ENCODE measurements around the gene SYNPO2.

Gene SYNPO2

DNA sequence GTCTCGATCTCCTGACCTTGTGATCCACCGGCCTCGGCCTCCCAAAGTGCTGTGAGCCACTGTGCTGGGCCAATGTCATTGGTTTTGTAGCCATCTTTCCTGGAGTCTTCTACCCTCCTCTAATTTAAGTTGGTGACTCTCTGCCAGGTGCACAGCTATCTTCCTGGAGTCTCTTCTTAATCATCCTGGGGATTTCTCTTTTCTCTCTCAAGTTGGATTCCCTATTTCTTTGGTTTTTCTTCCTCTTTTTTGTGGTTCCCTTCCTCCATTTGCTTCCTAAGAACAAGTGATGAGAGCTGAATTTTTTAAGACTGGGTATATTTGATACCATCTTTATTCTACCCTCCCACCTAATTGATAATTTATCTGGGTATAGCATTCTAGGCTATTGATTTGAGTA is 113.8 kb downstream of the SYNPO2 start:
- TF ChIP-seq, protein P1, sequence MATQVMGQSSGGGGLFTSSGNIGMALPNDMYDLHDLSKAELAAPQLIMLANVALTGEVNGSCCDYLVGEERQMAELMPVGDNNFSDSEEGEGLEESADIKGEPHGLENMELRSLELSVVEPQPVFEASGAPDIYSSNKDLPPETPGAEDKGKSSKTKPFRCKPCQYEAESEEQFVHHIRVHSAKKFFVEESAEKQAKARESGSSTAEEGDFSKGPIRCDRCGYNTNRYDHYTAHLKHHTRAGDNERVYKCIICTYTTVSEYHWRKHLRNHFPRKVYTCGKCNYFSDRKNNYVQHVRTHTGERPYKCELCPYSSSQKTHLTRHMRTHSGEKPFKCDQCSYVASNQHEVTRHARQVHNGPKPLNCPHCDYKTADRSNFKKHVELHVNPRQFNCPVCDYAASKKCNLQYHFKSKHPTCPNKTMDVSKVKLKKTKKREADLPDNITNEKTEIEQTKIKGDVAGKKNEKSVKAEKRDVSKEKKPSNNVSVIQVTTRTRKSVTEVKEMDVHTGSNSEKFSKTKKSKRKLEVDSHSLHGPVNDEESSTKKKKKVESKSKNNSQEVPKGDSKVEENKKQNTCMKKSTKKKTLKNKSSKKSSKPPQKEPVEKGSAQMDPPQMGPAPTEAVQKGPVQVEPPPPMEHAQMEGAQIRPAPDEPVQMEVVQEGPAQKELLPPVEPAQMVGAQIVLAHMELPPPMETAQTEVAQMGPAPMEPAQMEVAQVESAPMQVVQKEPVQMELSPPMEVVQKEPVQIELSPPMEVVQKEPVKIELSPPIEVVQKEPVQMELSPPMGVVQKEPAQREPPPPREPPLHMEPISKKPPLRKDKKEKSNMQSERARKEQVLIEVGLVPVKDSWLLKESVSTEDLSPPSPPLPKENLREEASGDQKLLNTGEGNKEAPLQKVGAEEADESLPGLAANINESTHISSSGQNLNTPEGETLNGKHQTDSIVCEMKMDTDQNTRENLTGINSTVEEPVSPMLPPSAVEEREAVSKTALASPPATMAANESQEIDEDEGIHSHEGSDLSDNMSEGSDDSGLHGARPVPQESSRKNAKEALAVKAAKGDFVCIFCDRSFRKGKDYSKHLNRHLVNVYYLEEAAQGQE (IDR thresholded peaks at IDR 0.05; ENCODE audit: low read depth): no peak
- TF ChIP-seq TEAD4 (IDR thresholded peaks at IDR 0.05) (no peak), ZBTB7A (IDR thresholded peaks at IDR 0.05; ENCODE audit: low read depth) (no peak), RAD21 (IDR thresholded peaks at IDR 0.05; ENCODE audit: low read depth) (no peak), YY1 (IDR thresholded peaks at IDR 0.05; ENCODE audit: low read depth) (no peak), EGR1 (IDR thresholded peaks at IDR 0.05) (no peak), TCF12 (IDR thresholded peaks at IDR 0.05; ENCODE audit: low read depth) (no peak), TAF1 (IDR thresholded peaks at IDR 0.05; ENCODE audit: low read depth) (no peak), NFIC (IDR thresholded peaks at IDR 0.05) (no peak)
- TF ChIP-seq, protein P2, sequence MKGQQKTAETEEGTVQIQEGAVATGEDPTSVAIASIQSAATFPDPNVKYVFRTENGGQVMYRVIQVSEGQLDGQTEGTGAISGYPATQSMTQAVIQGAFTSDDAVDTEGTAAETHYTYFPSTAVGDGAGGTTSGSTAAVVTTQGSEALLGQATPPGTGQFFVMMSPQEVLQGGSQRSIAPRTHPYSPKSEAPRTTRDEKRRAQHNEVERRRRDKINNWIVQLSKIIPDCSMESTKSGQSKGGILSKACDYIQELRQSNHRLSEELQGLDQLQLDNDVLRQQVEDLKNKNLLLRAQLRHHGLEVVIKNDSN (IDR thresholded peaks at IDR 0.05): no peak

DNA sequence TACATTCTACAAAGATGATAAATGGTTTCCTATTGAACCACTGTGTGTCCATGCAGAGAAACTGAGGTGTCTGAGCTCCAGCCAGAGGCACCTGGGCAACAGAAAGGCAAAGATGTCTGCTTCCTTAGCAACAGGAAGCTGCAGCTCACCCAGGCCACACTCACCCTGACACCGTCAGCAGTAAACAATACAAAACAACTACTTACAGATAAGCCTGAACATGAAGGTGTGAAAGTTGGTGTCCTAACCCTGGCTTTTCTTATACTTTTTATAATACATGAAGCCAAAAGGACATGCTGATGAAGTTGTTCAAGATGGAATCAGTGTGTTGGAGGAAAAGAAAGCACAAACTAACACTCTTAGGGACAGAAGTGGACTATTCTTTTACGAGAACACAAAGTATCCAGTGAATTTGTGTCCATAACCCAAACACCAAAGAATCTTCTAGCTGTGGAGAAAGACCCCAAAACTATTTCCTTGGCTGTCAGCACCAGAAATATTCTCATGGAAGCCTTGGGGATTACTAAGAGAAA is 117.3 kb downstream of the SYNPO2 start:
- TF ChIP-seq EP300 (IDR thresholded peaks at IDR 0.05; ENCODE audit: borderline replicate concordance): no peak
- no peak for TF ChIP-seq NFIC (IDR thresholded peaks at IDR 0.05)
- no peak for TF ChIP-seq YY1 (IDR thresholded peaks at IDR 0.05; ENCODE audit: low read depth)
- TF ChIP-seq, protein P3, sequence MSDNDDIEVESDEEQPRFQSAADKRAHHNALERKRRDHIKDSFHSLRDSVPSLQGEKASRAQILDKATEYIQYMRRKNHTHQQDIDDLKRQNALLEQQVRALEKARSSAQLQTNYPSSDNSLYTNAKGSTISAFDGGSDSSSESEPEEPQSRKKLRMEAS (IDR thresholded peaks at IDR 0.05): no peak
- no peak for TF ChIP-seq CREB1 (IDR thresholded peaks at IDR 0.05; ENCODE audit: low read depth)
- no peak for TF ChIP-seq RAD21 (IDR thresholded peaks at IDR 0.05; ENCODE audit: low read depth)
- TF ChIP-seq ZBTB7A (IDR thresholded peaks at IDR 0.05; ENCODE audit: low read depth): no peak
- TF ChIP-seq TCF12 (IDR thresholded peaks at IDR 0.05; ENCODE audit: low read depth): no peak
- TF ChIP-seq TEAD4 (IDR thresholded peaks at IDR 0.05): no peak
- no peak for TF ChIP-seq FOXM1 (IDR thresholded peaks at IDR 0.05; ENCODE audit: borderline replicate concordance, low read depth)
- no peak for TF ChIP-seq TAF1 (IDR thresholded peaks at IDR 0.05; ENCODE audit: low read depth)
- TF ChIP-seq, protein P2 (IDR thresholded peaks at IDR 0.05): no peak
- TF ChIP-seq EGR1 (IDR thresholded peaks at IDR 0.05): no peak

DNA sequence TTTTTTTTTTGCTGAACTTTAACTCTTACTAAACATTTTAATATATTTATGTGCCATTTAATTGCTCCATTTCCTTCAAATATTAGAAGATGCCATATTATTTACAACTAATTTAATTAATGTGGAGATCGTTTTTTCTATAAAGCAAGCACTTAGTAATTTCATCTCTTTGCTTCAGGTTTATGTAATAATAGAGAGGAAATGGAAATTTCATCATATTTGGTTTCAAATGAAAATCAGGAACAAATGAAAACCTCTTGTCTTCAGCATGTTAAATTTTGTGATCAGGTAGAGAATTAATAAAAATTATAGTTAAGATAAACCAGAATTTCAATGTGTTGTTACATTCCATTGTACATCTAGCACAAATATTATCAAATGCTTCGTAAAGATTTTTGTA is 120.1 kb downstream of the SYNPO2 start:
- TF ChIP-seq ZBTB7A (IDR thresholded peaks at IDR 0.05; ENCODE audit: low read depth): no peak
- TF ChIP-seq, protein P3 (IDR thresholded peaks at IDR 0.05): no peak
- TF ChIP-seq EP300 (IDR thresholded peaks at IDR 0.05; ENCODE audit: borderline replicate concordance): no peak
- no peak for TF ChIP-seq FOXM1 (IDR thresholded peaks at IDR 0.05; ENCODE audit: borderline replicate concordance, low read depth)
- no peak for TF ChIP-seq TEAD4 (IDR thresholded peaks at IDR 0.05)
- TF ChIP-seq NFIC (IDR thresholded peaks at IDR 0.05): no peak
- TF ChIP-seq, protein P2 (IDR thresholded peaks at IDR 0.05): no peak
- no peak for TF ChIP-seq EGR1 (IDR thresholded peaks at IDR 0.05)
- TF ChIP-seq YY1 (IDR thresholded peaks at IDR 0.05; ENCODE audit: low read depth): no peak
- TF ChIP-seq, protein P1 (IDR thresholded peaks at IDR 0.05; ENCODE audit: low read depth): no peak
- no peak for TF ChIP-seq RAD21 (IDR thresholded peaks at IDR 0.05; ENCODE audit: low read depth)
- TF ChIP-seq TCF12 (IDR thresholded peaks at IDR 0.05; ENCODE audit: low read depth): no peak
- no peak for TF ChIP-seq CREB1 (IDR thresholded peaks at IDR 0.05; ENCODE audit: low read depth)
- no peak for TF ChIP-seq CEBPB (IDR thresholded peaks at IDR 0.05)
- TF ChIP-seq TAF1 (IDR thresholded peaks at IDR 0.05; ENCODE audit: low read depth): no peak

DNA sequence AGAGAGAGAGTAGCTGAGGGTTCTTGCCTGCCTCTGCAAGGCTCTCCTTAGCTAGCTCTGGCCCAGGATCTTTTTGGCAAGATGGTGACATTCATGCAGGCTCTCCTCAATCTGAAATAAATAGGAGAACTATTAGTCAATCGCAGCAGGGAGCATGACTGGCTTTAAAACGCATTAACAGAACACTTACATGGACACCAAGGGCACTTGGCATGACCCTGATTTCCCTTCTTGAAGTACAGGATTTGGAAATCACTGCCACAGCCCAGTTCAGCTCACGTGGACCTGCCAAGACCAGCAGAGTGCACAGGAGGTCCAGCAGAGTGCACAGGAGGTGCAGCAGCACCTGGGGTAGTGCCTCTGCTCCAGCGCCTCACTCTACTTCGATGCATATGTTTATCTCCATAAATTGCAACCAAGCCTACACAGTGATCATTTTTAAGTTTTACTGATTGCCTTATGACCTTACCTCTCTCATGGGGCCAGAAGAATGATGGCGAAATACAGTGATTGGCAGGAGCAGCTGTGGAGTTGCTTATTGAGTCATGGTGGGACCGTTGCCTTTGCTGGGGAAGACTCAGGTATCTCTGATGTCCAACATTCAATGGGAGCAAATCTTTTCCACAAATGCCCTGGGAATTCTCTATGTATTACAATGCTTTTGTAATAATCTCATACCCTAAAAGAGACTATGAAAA is 122.4 kb downstream of the SYNPO2 start:
- no peak for TF ChIP-seq TAF1 (IDR thresholded peaks at IDR 0.05; ENCODE audit: low read depth)
- TF ChIP-seq CREB1 (IDR thresholded peaks at IDR 0.05; ENCODE audit: low read depth): no peak
- TF ChIP-seq, protein P3 (IDR thresholded peaks at IDR 0.05): no peak
- TF ChIP-seq ZBTB7A (IDR thresholded peaks at IDR 0.05; ENCODE audit: low read depth): no peak
- TF ChIP-seq, protein P1 (IDR thresholded peaks at IDR 0.05; ENCODE audit: low read depth): no peak
- no peak for TF ChIP-seq CEBPB (IDR thresholded peaks at IDR 0.05)
- no peak for TF ChIP-seq TEAD4 (IDR thresholded peaks at IDR 0.05)
- TF ChIP-seq TCF12 (IDR thresholded peaks at IDR 0.05; ENCODE audit: low read depth): no peak
